Measurements from ENCODE around the gene HERPUD2. TPM values are rescaled to one million over a fixed set of nuclear protein-coding genes. Genes with fewer than 3 reads are reported as not detected.

HERPUD2 gene
- total and polyA plus RNA-seq, 2 of the 8 experiments (the other 6 are each of a cell fraction or from before 2014, with no cell fraction given) = 18.3 to 27.3 TPM

DNA sequence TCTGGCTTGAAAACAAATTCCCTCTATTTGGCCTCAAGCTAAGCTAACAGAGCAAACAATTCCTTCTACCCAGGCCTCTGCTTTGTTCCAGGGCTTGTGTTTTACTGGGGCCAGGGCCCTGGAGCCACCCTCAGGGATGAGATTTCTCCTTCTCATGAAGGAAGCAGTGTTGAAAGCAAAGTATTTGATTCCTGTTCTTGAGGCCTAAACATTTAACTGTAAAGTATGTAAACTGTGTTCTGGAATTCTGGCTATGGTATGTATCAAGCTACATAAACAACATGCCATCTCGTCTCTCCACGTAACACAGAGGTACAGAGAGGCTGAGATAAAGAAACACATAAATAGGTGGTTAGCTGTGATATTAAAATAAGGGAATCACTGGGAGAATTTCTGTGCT lies 81.8 kb downstream of the HERPUD2 start:
- no peaks in the 10 kb centered on the region for H3K36me3 ChIP-seq (ENCODE audit: control insufficient read depth in 2 of 4, insufficient read depth in 4 of 4, low read length in 3 of 4)
- H2BK5ac ChIP-seq (ENCODE audit: low read depth, low read length) = no peak overlapping the region
- H3K4ac ChIP-seq (replicated peaks; ENCODE audit: insufficient read length, low read depth, low read length) = no peak overlapping the region
- no peaks in the 10 kb centered on the region for H3K4me1 ChIP-seq (replicated peaks in 1 of 4; ENCODE audit: control insufficient read depth in 3 of 4, insufficient read depth in 4 of 4, low read length in 3 of 4)
- H2AFZ ChIP-seq (ENCODE audit: low read length) = no peak overlapping the region
- ChIA-PET CTCF (ENCODE audit: partially characterized antibody) (interaction anchor here (6.2 to 9.1 kb wide), 2 partner anchors 11 to 19 kb away, joined by 46 to 85 read pairs; no protein-coding TSS in a partner anchor), POLR2A (ENCODE audit: partially characterized antibody) (no interaction called here)
- H2BK120ac ChIP-seq (replicated peaks; ENCODE audit: low read depth, low read length) = no peak overlapping the region
- H2BK20ac ChIP-seq (ENCODE audit: low read length) = no peak overlapping the region
- no peak overlapping the region for H3K4me2 ChIP-seq (ENCODE audit: insufficient read depth in 1 of 2, low read depth in 2 of 2, low read length in 2 of 2)
- no peak overlapping the region for H3K9ac ChIP-seq (replicated peaks in 1 of 4; ENCODE audit: extremely low read depth in 1 of 4, low read depth in 3 of 4, low read length in 3 of 4)
- H3K9me3 ChIP-seq (ENCODE audit: insufficient read depth in 2 of 2, low read depth in 1 of 2, low read length in 1 of 2) = no peaks in the 10 kb centered on the region
- no peak overlapping the region for H4K8ac ChIP-seq (ENCODE audit: extremely low read depth, insufficient read depth, low read length)
- no peaks in the 10 kb centered on the region for H3K79me1 ChIP-seq (ENCODE audit: low read depth, low read length)
- no peak overlapping the region for H3K56ac ChIP-seq (replicated peaks; ENCODE audit: insufficient read length, low read depth, low read length)
- no peak overlapping the region for H3K14ac ChIP-seq (ENCODE audit: insufficient read length)
- no peak overlapping the region for H3K23ac ChIP-seq (ENCODE audit: insufficient read length)
- H2BK12ac ChIP-seq (ENCODE audit: low read depth, low read length) = no peak overlapping the region
- H3K27ac ChIP-seq (ENCODE audit: low read depth, low read length) = no peak overlapping the region
- H3K23me2 ChIP-seq (ENCODE audit: low read depth, low read length) = no peaks in the 10 kb centered on the region; the same call in 1 of the 2 replicates
- no peaks in the 10 kb centered on the region for H3K79me2 ChIP-seq (ENCODE audit: control insufficient read depth in 1 of 2, insufficient read depth in 2 of 2, low read length in 2 of 2)
- no peaks in the 10 kb centered on the region for H4K20me1 ChIP-seq (replicated peaks in 1 of 2; ENCODE audit: control insufficient read depth in 1 of 2, insufficient read depth in 2 of 2, low read length in 2 of 2)
- H3K4me3 ChIP-seq (ENCODE audit: extremely low read depth in 1 of 4, insufficient read depth in 2 of 4, low read depth in 3 of 4, low read length in 4 of 4) = no peak overlapping the region
- no peak overlapping the region for H4K91ac ChIP-seq (replicated peaks; ENCODE audit: insufficient read length, low read length)
- no peaks in the 10 kb centered on the region for H3K27me3 ChIP-seq (replicated peaks in 1 of 4; ENCODE audit: control insufficient read depth in 3 of 4, extremely low read depth in 1 of 4, insufficient read depth in 3 of 4, low read length in 3 of 4)
- no peak overlapping the region for H3K18ac ChIP-seq (ENCODE audit: extremely low read depth, low read length)
- WGBS, 2 experiments (ENCODE audit: extremely low coverage in 1 of 2, insufficient coverage in 1 of 2, insufficient read length in 1 of 2, insufficient replicate concordance in 2 of 2, low coverage in 1 of 2, low lambda C conversion rate in 2 of 2, missing lambda C conversion rate in 1 of 2) = 91% methylated on average over 2 of the region's 2 CpGs; no CpG with 5 or more reads in 1 of the 2 experiments
- H4K5ac ChIP-seq (ENCODE audit: insufficient read length, low read depth, low read length) = no peak overlapping the region
- H2BK15ac ChIP-seq (ENCODE audit: low read length) = no peak overlapping the region
- DNase-seq (ENCODE audit: low read depth in 1 of 2, low spot score in 2 of 2) (no peak), FAIRE-seq (no peak)
- H2AK5ac ChIP-seq (ENCODE audit: low read depth, low read length) = no peak overlapping the region

Data from H1 (cell line).